ENCODE results near the gene GALNT10. TPM values are rescaled to one million over a fixed set of nuclear protein-coding genes. Genes with fewer than 3 reads are reported as not detected.

The GALNT10 gene
- polyA plus RNA-seq, 2 of the 4 experiments (the other 2 are of a cell fraction) = 110 to 156 TPM

DNA sequence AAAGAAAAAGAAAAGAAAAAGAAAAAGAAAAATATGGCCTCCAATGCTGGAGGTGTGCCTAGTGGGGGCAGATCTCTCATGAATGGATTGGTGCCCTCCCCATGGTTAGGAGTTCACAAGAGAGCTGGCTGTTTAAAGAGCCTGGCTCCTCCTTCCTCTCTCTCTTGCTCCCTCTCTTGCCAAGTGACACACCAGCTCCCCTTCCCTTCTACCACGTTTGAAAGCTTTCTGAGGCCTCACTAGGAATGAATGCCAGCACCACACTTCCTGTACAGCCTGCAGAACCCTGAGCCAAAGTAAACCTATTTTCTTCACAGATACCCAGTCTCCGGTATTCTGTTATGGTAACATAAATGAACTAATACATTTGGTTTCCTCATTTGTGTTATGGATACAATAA, 14.4 kb upstream of the GALNT10 start (continued):
- TF ChIP-seq REST (IDR thresholded peaks at IDR 0.05) (no peak), HES2 (IDR thresholded peaks at IDR 0.05) (no peak), FOSB (CRISPR knock-in tag; IDR thresholded peaks at IDR 0.05) (no peak), FOXS1 (CRISPR knock-in tag; IDR thresholded peaks at IDR 0.05) (no peak), ZSCAN20 (CRISPR knock-in tag; IDR thresholded peaks at IDR 0.05) (no peak)

- WGBS (ENCODE audit: missing lambda C conversion rate) = 51% methylated on average over 2 of the region's 2 CpGs
- CTCF ChIA-PET = interaction anchor here (1.3 to 4.7 kb wide), 8 partner anchors 12 to 288 kb away, joined by 3 to 57 read pairs (median 10); partner anchors contain the start of gene GALNT10
- ATAC-seq = no peak
- TF ChIP-seq MAZ (IDR thresholded peaks at IDR 0.05; ENCODE audit: borderline replicate concordance, low read depth, low read length) = no peak
- no peak for TF ChIP-seq CTCF (IDR thresholded peaks at IDR 0.05)
- no peak for TF ChIP-seq PHF8 (IDR thresholded peaks at IDR 0.05; ENCODE audit: borderline replicate concordance, low read depth)
- TF ChIP-seq ATOH8 (CRISPR knock-in tag; IDR thresholded peaks at IDR 0.05; ENCODE audit: low read depth) = no peak
- TF ChIP-seq CHD2 (IDR thresholded peaks at IDR 0.05; ENCODE audit: low read length, partially characterized antibody) = no peak
- TF ChIP-seq BHLHE40 (IDR thresholded peaks at IDR 0.05; ENCODE audit: low read depth, low read length) = no peak
- TF ChIP-seq, protein P1, sequence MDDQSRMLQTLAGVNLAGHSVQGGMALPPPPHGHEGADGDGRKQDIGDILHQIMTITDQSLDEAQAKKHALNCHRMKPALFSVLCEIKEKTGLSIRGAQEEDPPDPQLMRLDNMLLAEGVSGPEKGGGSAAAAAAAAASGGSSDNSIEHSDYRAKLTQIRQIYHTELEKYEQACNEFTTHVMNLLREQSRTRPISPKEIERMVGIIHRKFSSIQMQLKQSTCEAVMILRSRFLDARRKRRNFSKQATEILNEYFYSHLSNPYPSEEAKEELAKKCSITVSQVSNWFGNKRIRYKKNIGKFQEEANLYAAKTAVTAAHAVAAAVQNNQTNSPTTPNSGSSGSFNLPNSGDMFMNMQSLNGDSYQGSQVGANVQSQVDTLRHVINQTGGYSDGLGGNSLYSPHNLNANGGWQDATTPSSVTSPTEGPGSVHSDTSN (IDR thresholded peaks at IDR 0.05) = no peak
- no peak for TF ChIP-seq MAX (IDR thresholded peaks at IDR 0.05)
- no peak for TF ChIP-seq MAFK (IDR thresholded peaks at IDR 0.05; ENCODE audit: partially characterized antibody)
- TF ChIP-seq CEBPB (IDR thresholded peaks at IDR 0.05) = no peak
- no peak for TF ChIP-seq BCL3 (IDR thresholded peaks at IDR 0.05)
- TF ChIP-seq RNF2 (IDR thresholded peaks at IDR 0.05; ENCODE audit: borderline replicate concordance, low read depth) = no peak
- TF ChIP-seq MYC (IDR thresholded peaks at IDR 0.05; ENCODE audit: borderline replicate concordance, low read length) = no peak
- no peak for TF ChIP-seq JUNB (IDR thresholded peaks at IDR 0.05)
- no peak for TF ChIP-seq RAD21 (conservative IDR thresholded peaks at IDR 0.05 in 1 of 2, IDR thresholded peaks at IDR 0.05 in 1 of 2)
- TF ChIP-seq FOSL2 (IDR thresholded peaks at IDR 0.05) = no peak
- no peak for TF ChIP-seq FOSL2 (CRISPR knock-in tag; IDR thresholded peaks at IDR 0.05)
- TF ChIP-seq JUN (IDR thresholded peaks at IDR 0.05) = no peak
- no peak for TF ChIP-seq CBX2 (IDR thresholded peaks at IDR 0.05; ENCODE audit: borderline replicate concordance, low read depth)
- no peak for FAIRE-seq
- Histone ChIP-seq H3K4me1 (no peaks in the 10 kb centered on the region), H3K27ac (no peak overlapping the region), H3K4me2 (no peak overlapping the region), H3K9me3 (no peaks in the 10 kb centered on the region), H3K4me3 (no peak overlapping the region)
- POLR2A ChIA-PET = no interaction called here
- no peak for DNase-seq (ENCODE audit: low read depth in 1 of 2, low spot score in 1 of 2)
Observed at GRCh38 chr5:154178661-154179060, 11.9 kb upstream of the GALNT10 start.
